ENCODE data around the gene ZFYVE16. TPM values are rescaled to one million over a fixed set of nuclear protein-coding genes. Genes with fewer than 3 reads are reported as not detected.
A peak's percentile ranks its signal among the peaks of the same experiment; 100 is the strongest.

The ZFYVE16 gene
- total and polyA plus RNA-seq, 4 donors: 14.5 to 102 (median 26.2) TPM

GRCh38 chr5:80480354-80480753 lies 72.5 kb downstream of the ZFYVE16 start:
- Histone ChIP-seq H3K4me1 (ENCODE audit: control insufficient read depth in 5 of 5, insufficient read depth in 5 of 5, low read length in 5 of 5) (no peaks in the 10 kb centered on the region), H3K4me3 (no peak overlapping the region), H3K27me3 (ENCODE audit: control insufficient read depth in 3 of 3, insufficient read depth in 3 of 3, low read length in 2 of 3) (no peaks in the 10 kb centered on the region), H3K9me3 (ENCODE audit: control insufficient read depth in 4 of 4, insufficient read depth in 3 of 4, low read length in 3 of 4) (peaks cover 0 to 6% (median 1%) of the 10 kb centered on the region in 4 donors), H3K9ac (ENCODE audit: insufficient read depth in 1 of 2, low read length in 2 of 2) (no peak overlapping the region), H3K36me3 (ENCODE audit: control insufficient read depth in 4 of 4, insufficient read depth in 4 of 4, low read length in 4 of 4) (peaks cover 0 to 40% (median 21%) of the 10 kb centered on the region in 4 donors), H3K27ac (ENCODE audit: low read depth in 1 of 2, low read length in 1 of 2) (no peak overlapping the region)
- 96 to 98% methylated on average over 2 of the region's 2 CpGs for WGBS, 2 donors
- no peak for ATAC-seq (ENCODE audit: insufficient read depth, low FRiP score)
- no peak for TF ChIP-seq CTCF (IDR thresholded peaks at IDR 0.05; ENCODE audit: control extremely low read depth, extremely low read depth)
- DNase-seq: no peak

GRCh38 chr5:80481019-80481893 lies 73.4 kb downstream of the ZFYVE16 start:
- ATAC-seq (ENCODE audit: insufficient read depth, low FRiP score): peak; percentile 77
- peaks cover 0 to 6% (median 1%) of the 10 kb centered on the region in 4 donors for H3K9me3 ChIP-seq (ENCODE audit: control insufficient read depth in 4 of 4, insufficient read depth in 3 of 4, low read length in 3 of 4)
- 97 to 98% methylated on average over 3 of the region's 3 CpGs for WGBS, 2 donors
- no peak overlapping the region for H3K9ac ChIP-seq (ENCODE audit: insufficient read depth in 1 of 2, low read length in 2 of 2)
- H3K36me3 ChIP-seq (ENCODE audit: control insufficient read depth in 4 of 4, insufficient read depth in 4 of 4, low read length in 4 of 4): peaks cover 0 to 33% (median 19%) of the 10 kb centered on the region in 4 donors
- no peak overlapping the region for H3K4me3 ChIP-seq
- H3K27ac ChIP-seq (ENCODE audit: low read depth in 1 of 2, low read length in 1 of 2): no peak overlapping the region
- H3K27me3 ChIP-seq (ENCODE audit: control insufficient read depth in 3 of 3, insufficient read depth in 3 of 3, low read length in 2 of 3): no peaks in the 10 kb centered on the region
- TF ChIP-seq CTCF (IDR thresholded peaks at IDR 0.05; ENCODE audit: control extremely low read depth, extremely low read depth): peak; percentile 31
- no peaks in the 10 kb centered on the region for H3K4me1 ChIP-seq (ENCODE audit: control insufficient read depth in 5 of 5, insufficient read depth in 5 of 5, low read length in 5 of 5)
- no peak for DNase-seq

GRCh38 chr5:80482578-80482977 lies 74.7 kb downstream of the ZFYVE16 start:
- WGBS, 2 donors: 75 to 82% methylated on average over 4 of the region's 4 CpGs
- Histone ChIP-seq H3K27ac (ENCODE audit: low read depth in 1 of 2, low read length in 1 of 2) (no peak overlapping the region), H3K27me3 (ENCODE audit: control insufficient read depth in 3 of 3, insufficient read depth in 3 of 3, low read length in 2 of 3) (no peaks in the 10 kb centered on the region), H3K9me3 (ENCODE audit: control insufficient read depth in 4 of 4, insufficient read depth in 3 of 4, low read length in 3 of 4) (peaks cover 0 to 6% (median 1%) of the 10 kb centered on the region in 4 donors), H3K4me3 (no peak overlapping the region), H3K36me3 (ENCODE audit: control insufficient read depth in 4 of 4, insufficient read depth in 4 of 4, low read length in 4 of 4) (peaks cover 0 to 31% (median 16%) of the 10 kb centered on the region in 4 donors), H3K4me1 (ENCODE audit: control insufficient read depth in 5 of 5, insufficient read depth in 5 of 5, low read length in 5 of 5) (peaks cover 0 to 2% (median 0%) of the 10 kb centered on the region in 5 donors), H3K9ac (ENCODE audit: insufficient read depth in 1 of 2, low read length in 2 of 2) (no peak overlapping the region)
- DNase-seq (peak in 1 of 3 donors; percentile 16), ATAC-seq (ENCODE audit: insufficient read depth, low FRiP score) (no peak)
- no peak for TF ChIP-seq CTCF (IDR thresholded peaks at IDR 0.05; ENCODE audit: control extremely low read depth, extremely low read depth)
